HEK293 (cell line): ENCODE data around the gene PLD4.

Source experiments
- CTCF ChIP-seq: fragments of 450-650 bp; formaldehyde crosslinking; IDR thresholded peaks from 2 replicates; pipeline ENCODE4 v1.5.1; 2016; ENCODE audit warnings: missing biosample characterization, missing genetic modification characterization
- ZBTB26 ChIP-seq: fragments of 450-650 bp; formaldehyde crosslinking; optimal IDR thresholded peaks from 2 replicates; pipeline ENCODE3; 2016; ENCODE audit warnings: missing biosample characterization, mild to moderate bottlenecking, missing genetic modification characterization
- ZNF560 ChIP-seq: fragments of 450-650 bp; formaldehyde crosslinking; IDR thresholded peaks from 2 replicates; pipeline ENCODE4 v1.5.1; 2017; ENCODE audit warnings: missing biosample characterization, missing genetic modification characterization, borderline replicate concordance

GRCh38 chr14:104926619-104927431 is 2.1 kb downstream of the PLD4 start:
- TF ChIP-seq ZNF560 (tag by site-specific recombination) = no peak
- TF ChIP-seq ZBTB26 (tag by site-specific recombination) = no peak
- no peak for TF ChIP-seq CTCF (tag by site-specific recombination)
